ENCODE results near the gene YAF2. TPM values are rescaled to one million over a fixed set of nuclear protein-coding genes. Genes with fewer than 3 reads are reported as not detected.

YAF2 gene
- total RNA-seq, 4 donors from 2014 or later = 10.8 to 69.7 (median 28.5) TPM

DNA sequence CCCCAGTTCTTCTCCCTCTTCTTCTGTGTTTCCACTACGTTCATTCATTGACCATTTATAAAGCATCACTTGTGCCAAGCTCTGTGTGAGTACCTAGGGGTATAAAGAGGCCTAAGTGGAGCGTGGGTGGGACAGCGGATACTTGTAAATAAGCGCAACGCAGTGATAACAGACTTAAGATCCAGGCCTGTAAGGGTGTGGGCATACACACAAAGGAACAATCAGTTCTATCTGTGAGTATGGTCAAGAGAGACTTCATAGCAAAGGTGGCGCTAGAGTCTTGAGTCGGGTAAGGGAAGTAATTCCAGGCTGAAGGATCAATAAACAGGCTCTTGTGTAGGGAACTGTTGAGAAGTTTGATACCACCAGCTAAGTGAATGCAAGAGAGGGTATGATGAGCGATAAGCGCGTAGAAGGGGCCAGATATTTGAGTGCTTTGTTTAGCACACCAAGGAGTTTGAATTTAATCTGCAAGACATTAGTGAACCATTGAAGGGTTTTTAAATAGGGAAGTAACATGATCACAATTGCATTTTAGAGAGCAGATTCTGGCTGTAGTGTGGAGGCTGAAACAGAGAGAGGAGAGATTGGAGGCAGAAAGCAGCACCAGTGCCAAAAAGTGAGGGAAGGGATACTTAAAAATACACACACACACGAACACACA is 92.4 kb downstream of the YAF2 start:
- intact Hi-C loops (cut with DNase I; ENCODE audit: low total_unique reads) = no loop called here
- no peak for DNase-seq
- H3K27ac ChIP-seq = no peak overlapping the region

DNA sequence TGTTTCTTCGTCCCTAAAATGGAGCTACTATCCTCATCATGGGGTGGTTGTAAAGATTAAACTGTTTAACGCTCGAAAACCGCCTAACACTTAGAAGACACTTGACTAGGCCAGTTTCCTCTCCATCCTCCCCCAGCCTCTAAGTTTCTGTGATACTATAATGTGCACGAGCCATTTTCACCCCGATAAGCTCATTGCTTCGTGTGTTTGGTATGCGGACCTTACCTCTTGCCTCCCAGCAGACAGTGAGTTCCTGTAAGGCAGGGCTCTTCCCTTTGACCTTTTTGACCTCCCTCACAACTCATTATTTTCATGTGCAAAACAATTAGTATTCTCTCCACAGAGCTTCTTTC is 92.9 kb downstream of the YAF2 start:
- Histone ChIP-seq H3K4me3 (peak overlapping the region; percentile 40 to 81), H3K4me1 (no peaks in the 10 kb centered on the region), H3K9me3 (no peaks in the 10 kb centered on the region), H3K36me3 (no peaks in the 10 kb centered on the region), H3K27ac (peak overlapping the region; percentile 81 to 86), H3K27me3 (no peaks in the 10 kb centered on the region)
- TF ChIP-seq, protein P1, sequence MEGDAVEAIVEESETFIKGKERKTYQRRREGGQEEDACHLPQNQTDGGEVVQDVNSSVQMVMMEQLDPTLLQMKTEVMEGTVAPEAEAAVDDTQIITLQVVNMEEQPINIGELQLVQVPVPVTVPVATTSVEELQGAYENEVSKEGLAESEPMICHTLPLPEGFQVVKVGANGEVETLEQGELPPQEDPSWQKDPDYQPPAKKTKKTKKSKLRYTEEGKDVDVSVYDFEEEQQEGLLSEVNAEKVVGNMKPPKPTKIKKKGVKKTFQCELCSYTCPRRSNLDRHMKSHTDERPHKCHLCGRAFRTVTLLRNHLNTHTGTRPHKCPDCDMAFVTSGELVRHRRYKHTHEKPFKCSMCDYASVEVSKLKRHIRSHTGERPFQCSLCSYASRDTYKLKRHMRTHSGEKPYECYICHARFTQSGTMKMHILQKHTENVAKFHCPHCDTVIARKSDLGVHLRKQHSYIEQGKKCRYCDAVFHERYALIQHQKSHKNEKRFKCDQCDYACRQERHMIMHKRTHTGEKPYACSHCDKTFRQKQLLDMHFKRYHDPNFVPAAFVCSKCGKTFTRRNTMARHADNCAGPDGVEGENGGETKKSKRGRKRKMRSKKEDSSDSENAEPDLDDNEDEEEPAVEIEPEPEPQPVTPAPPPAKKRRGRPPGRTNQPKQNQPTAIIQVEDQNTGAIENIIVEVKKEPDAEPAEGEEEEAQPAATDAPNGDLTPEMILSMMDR (IDR thresholded peaks at IDR 0.05) = no peak
- TF ChIP-seq POLR2A (IDR thresholded peaks at IDR 0.05) = no peak
- DNase-seq = no peak
- intact Hi-C loops (cut with DNase I; ENCODE audit: low total_unique reads) = no loop called here

More for the DNA sequence above, 92.4 kb downstream of the YAF2 start:
- TF ChIP-seq POLR2A (IDR thresholded peaks at IDR 0.05) = no peak
- TF ChIP-seq, protein P1 (IDR thresholded peaks at IDR 0.05) = no peak
- Histone ChIP-seq H3K36me3 (no peaks in the 10 kb centered on the region), H3K4me3 (peak overlapping the region in 1 of 2 donors; percentile 81), H3K4me1 (no peaks in the 10 kb centered on the region), H3K27me3 (no peaks in the 10 kb centered on the region), H3K9me3 (no peaks in the 10 kb centered on the region)

DNA sequence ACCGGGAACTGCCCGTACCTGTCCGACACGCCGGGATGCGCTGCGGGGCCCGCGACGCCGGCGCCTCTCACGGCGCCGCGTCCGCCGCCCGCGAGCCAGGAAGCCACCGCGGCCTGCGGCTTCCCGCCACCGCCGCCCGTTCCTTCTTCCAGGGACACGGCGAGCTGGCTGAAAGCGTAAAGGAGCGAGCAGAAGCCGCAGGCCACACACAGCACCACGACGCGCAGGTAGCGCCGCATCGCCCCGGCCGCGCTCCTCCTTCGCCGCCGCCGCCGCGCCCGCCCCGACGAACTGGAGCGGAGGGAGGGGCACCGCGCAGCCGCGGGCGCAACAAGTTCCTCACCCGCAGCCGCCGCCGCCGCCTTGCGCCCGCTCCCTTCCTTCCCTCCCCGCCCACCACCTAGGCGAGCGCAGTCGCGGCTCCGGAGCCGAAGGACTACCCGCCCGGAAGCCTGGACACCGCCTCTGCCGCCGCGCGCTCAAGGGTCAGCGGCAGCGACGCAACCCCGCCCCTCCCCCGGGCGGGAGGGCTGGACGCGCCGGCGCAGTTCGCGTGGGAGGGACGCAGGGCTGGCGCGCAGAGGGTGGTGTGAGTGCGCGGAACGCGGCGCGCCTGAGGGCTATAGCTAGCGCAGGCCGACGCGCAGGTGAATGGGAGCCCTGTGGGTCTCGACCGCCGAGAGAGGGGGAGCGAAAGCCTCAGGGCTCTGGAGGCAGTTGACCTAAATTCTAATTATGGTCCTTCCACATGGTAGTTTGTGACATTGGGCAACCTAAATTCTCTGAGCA is 93.4 kb downstream of the YAF2 start, which contains the start of gene GXYLT1:
GXYLT1 (minus strand) TSS at position 467 of the 789 bp plus-strand sequence; CDS start at position 239, 228 bp downstream.
- Histone ChIP-seq H3K4me1 (no peaks in the 10 kb centered on the region), H3K36me3 (no peaks in the 10 kb centered on the region), H3K27me3 (no peaks in the 10 kb centered on the region), H3K4me3 (peak within 1 kb of the TSS; percentile 40 to 81), H3K27ac (peak within 1 kb of the TSS; percentile 81 to 86), H3K9me3 (no peaks in the 10 kb centered on the region)
- DNase-seq = peak; percentile 85 to 89
- TF ChIP-seq, protein P1 (IDR thresholded peaks at IDR 0.05) = peak in 2 of 4 experiments; percentile 25 to 28
- peak; percentile 57 to 87 for TF ChIP-seq POLR2A (IDR thresholded peaks at IDR 0.05)
- intact Hi-C loops (cut with DNase I; ENCODE audit: low total_unique reads) = no loop called here

DNA sequence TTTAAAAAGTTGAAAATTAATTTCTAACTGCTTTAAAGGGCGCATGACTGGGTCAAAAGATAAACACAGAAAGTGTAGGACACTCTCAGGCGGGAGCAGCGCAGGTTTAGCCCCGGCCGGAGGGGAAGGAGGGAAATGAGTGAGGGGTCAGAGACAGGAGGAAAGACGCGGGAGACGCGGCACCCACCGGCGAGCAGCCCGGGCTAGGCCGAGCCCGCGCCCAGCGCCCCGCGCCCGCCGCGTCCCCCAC is 94.0 kb downstream of the YAF2 start:
- no peaks in the 10 kb centered on the region for H3K27me3 ChIP-seq

More for the DNA sequence above, 94.0 kb downstream of the YAF2 start:
- intact Hi-C loops (cut with DNase I; ENCODE audit: low total_unique reads) = no loop called here
- H3K27ac ChIP-seq = peak overlapping the region; percentile 81 to 86
- H3K4me3 ChIP-seq = peak overlapping the region; percentile 40 to 81
- no peak for TF ChIP-seq POLR2A (IDR thresholded peaks at IDR 0.05)
- TF ChIP-seq, protein P1 (IDR thresholded peaks at IDR 0.05) = no peak
- H3K4me1 ChIP-seq = no peaks in the 10 kb centered on the region
- no peak for DNase-seq
- no peaks in the 10 kb centered on the region for H3K9me3 ChIP-seq
- H3K36me3 ChIP-seq = no peaks in the 10 kb centered on the region
